ENCODE data around the gene KIF27.
"Not testable (repeated sequence)": the region's sequence is repeated elsewhere in the genome, so short reads cannot be mapped to it uniquely, and the experiment has no call there.

The KIF27 gene

DNA sequence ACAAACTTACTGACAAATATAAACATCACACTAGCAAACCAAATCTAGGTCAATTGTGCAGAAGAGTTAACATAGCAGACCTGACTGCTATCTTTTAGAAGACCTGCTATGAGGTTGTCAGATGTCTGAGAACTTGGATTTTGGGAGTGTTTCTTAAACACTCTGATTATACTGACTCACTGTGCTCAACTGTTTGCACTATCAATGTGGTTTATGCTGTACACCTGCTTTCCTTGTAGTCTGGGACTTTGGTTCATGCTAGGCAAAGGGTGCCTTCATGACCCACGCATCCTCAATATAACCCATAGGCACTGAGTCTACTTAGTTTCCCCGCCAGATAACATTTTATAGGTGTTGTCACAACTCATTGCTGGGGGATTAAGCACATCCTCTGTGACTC is 26.9 kb downstream of the KIF27 start:
- not testable (repeated sequence) for H3K27ac Mint-ChIP-seq, H3K36me3 Mint-ChIP-seq, H3K4me1 Mint-ChIP-seq, H3K27me3 Mint-ChIP-seq, ATAC-seq, H3K9me3 Mint-ChIP-seq, H3K4me3 Mint-ChIP-seq

DNA sequence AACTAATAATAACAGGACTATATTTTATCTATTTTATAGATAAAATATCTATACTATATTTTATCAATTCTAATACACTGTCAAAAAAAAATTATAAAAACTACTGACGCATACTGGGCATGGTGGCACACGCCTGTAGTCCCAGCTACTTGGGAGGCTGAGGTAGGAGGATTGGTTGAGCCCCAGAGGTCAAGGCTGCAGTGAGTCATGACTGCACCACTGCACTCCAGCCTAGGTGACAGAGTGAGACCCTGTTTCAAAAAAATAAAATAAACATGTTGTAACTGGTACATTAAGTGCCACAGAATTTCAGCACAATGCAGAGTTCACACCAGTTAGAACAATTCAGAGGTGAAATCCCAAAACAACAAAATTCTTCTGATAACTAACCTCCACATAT is 34.7 kb downstream of the KIF27 start:
- not testable (repeated sequence) for H3K36me3 Mint-ChIP-seq, H3K4me1 Mint-ChIP-seq, H3K27ac Mint-ChIP-seq, H3K27me3 Mint-ChIP-seq, ATAC-seq, H3K9me3 Mint-ChIP-seq, H3K4me3 Mint-ChIP-seq

- H3K27ac Mint-ChIP-seq, H3K4me1 Mint-ChIP-seq, H3K36me3 Mint-ChIP-seq, H3K9me3 Mint-ChIP-seq, H3K4me3 Mint-ChIP-seq, H3K27me3 Mint-ChIP-seq, ATAC-seq: not testable (repeated sequence)
Measured at GRCh38 chr9:83885559-83886240, 35.5 kb downstream of the KIF27 start.

GRCh38 chr9:83881687-83882408 is 39.4 kb downstream of the KIF27 start:
- not testable (repeated sequence) for H3K4me1 Mint-ChIP-seq, H3K9me3 Mint-ChIP-seq, ATAC-seq, H3K4me3 Mint-ChIP-seq, H3K27ac Mint-ChIP-seq, H3K36me3 Mint-ChIP-seq, H3K27me3 Mint-ChIP-seq

DNA sequence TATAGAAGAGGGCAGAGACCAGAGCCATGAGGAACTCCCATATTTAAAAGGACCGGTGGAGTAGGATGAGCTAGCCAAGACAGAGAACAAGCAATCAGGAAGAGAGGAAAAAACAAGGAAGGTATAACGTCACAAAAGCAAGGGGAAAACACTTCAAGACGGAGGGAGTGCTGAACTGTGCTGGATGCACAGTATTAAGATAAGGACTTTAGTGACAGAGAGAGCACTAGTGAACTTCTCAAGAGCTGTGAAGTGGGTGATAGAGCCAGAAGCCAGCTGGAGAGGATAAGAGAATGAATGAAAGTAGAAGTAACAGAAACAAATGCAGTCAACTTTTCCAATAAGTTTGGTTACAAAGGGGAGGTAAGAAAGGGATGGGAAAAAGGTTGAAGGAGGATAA is 45.7 kb downstream of the KIF27 start:
- not testable (repeated sequence) for ATAC-seq, H3K27ac Mint-ChIP-seq, H3K9me3 Mint-ChIP-seq, H3K27me3 Mint-ChIP-seq, H3K4me3 Mint-ChIP-seq, H3K4me1 Mint-ChIP-seq
- H3K36me3 Mint-ChIP-seq: peaks cover 15% of the 10 kb centered on the region

- H3K9me3 Mint-ChIP-seq, H3K27me3 Mint-ChIP-seq, H3K4me3 Mint-ChIP-seq, H3K27ac Mint-ChIP-seq, H3K4me1 Mint-ChIP-seq: not testable (repeated sequence)
- peaks cover 11% of the 10 kb centered on the region for H3K36me3 Mint-ChIP-seq
- ATAC-seq: peak; percentile 63
Measured at GRCh38 chr9:83849895-83850294, 71.3 kb downstream of the KIF27 start.

- not testable (repeated sequence) for H3K9me3 Mint-ChIP-seq, H3K4me3 Mint-ChIP-seq, H3K36me3 Mint-ChIP-seq, ATAC-seq, H3K27ac Mint-ChIP-seq, H3K27me3 Mint-ChIP-seq, H3K4me1 Mint-ChIP-seq
Measured at GRCh38 chr9:83837070-83837643, 84.1 kb downstream of the KIF27 start.

- H3K4me3 Mint-ChIP-seq, H3K9me3 Mint-ChIP-seq, H3K36me3 Mint-ChIP-seq, H3K4me1 Mint-ChIP-seq, H3K27ac Mint-ChIP-seq, H3K27me3 Mint-ChIP-seq, ATAC-seq: not testable (repeated sequence)
Measured at GRCh38 chr9:83830426-83831071, 90.7 kb downstream of the KIF27 start.

DNA sequence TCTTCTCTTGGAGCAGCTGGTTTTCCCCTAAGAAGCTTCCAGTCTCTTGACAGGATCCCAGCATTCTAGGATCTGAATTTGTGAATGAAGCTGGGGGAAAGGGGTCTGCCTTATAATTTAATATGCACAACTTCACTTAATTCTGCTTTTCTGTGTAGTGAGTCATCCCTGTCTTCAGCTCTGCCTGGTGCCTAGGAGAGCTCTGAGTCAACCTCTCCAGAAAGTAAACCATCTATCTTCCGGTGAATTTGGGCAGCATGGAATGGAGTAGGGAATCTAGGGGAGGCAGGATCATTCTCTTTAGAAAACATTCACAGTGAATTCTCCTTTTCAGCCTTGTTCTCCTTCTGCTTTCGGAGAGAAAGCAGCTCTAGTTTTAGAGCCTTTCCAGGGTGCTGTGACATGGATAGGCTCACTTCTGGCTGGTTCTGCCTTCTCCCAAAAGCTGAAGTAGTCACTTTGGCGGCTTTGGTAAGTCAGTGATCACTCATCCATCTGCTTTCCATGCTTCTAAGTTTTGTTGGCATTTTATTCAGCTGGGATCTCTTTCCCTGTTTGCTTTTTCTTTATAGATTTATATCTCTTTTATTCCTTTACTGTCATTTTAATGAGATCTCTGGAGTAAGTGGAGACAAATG is 96.1 kb downstream of the KIF27 start:
- ATAC-seq, H3K27ac Mint-ChIP-seq, H3K27me3 Mint-ChIP-seq: not testable (repeated sequence)

DNA sequence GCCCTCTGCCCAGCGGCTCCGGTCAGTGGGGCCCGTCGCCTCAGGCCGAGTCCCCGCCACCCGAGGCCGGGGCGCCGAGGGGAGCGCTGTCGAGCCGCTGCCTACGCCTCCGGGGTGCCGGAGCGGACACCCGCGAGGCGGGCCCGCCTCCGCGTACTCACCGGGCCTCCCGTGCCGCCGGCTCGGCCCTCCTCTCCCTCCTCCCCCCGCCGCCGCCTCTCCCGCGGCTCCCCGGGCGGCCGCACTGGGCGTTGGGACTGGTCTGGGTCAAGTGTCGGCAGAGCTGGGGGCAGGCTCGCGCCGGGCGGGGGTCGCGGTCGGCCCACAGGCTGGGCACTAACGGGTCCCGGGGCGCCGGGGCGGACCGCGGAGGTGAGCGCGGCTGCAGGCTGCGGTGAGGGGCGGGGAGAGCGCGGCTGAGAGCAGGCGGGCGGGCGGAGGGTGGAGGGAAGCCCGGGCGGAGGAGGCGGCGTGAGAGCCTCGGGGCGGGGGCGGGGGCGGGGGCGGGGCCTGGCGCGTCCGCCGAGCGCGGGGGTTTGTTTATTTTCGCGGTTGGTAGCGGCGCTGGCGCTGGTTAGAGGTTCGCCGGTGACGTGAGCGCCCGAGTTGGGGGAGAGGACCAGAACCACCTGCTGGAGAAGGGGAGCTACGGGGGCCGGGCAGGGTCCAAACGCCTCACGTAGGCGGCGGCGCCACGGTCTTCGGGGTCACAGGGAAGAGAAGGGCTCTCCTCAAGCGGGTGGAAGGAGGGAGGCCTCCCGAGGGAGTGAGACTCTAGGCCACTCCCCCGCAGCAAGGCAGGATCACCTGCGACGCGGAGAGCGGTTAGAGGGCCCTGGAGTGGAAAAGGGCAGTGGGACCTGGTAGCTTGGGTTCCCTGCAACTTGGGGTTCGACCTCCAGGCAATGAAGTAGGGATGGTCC is 103.6 kb downstream of the KIF27 start, which contains the start of gene GKAP1:
Gene GKAP1, minus strand, starts transcription at position 414 of the 923 bp plus-strand sequence. CDS start 11,252 bp downstream, outside the sequence.
- Mint-ChIP-seq H3K27ac (peak within 1 kb of the TSS; percentile 56), H3K4me1 (peaks cover 13% of the 10 kb centered on the region), H3K4me3 (peak within 1 kb of the TSS; percentile 84)
- not testable (repeated sequence) for H3K27me3 Mint-ChIP-seq, H3K36me3 Mint-ChIP-seq, H3K9me3 Mint-ChIP-seq
- peak; percentile 92 for ATAC-seq

More for the DNA sequence above, 96.1 kb downstream of the KIF27 start:
- H3K4me1 Mint-ChIP-seq, H3K9me3 Mint-ChIP-seq, H3K36me3 Mint-ChIP-seq, H3K4me3 Mint-ChIP-seq: not testable (repeated sequence)

DNA sequence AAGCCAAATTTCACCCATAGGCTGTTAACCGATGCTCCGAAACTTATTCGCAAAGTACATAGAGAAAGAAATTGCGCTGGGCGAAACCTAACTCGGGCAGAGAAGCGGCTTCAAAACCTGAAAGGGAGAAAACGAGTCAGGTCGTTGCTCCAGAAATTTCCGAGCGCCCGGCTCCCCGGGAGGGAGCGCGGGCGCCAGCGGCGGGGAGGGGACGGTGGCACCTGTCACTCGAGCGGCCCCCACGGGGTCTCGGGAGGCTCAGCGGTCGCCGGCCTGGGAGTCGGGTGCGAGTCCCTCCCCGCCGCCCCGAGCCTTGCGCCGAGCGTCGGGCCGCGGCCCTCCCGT is 104.2 kb downstream of the KIF27 start:
- H3K4me3 Mint-ChIP-seq: peak overlapping the region; percentile 82

DNA sequence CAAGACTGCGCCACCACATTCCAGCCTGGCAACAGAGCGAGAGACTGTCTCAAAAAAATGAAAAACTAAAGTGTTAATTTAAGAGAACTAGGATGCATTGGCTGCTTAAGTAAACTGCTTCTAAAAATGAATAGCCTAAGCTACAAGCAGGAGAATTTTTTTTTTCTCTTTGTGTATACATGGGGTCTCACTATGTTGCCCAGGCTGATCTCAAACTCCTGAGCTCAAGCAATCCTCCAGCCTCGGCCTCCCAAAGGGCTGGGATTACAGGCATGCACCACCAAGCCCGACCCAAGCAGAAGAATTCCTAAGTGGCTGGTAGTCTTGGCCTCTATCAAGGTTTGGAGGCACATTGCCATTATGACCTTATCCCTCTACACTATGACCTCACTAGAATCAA is 106.1 kb downstream of the KIF27 start:
- not testable (repeated sequence) for H3K4me3 Mint-ChIP-seq, ATAC-seq, H3K27me3 Mint-ChIP-seq

More for the DNA sequence above, 104.2 kb downstream of the KIF27 start:
- H3K9me3 Mint-ChIP-seq, H3K36me3 Mint-ChIP-seq, ATAC-seq, H3K27me3 Mint-ChIP-seq: not testable (repeated sequence)
- H3K4me1 Mint-ChIP-seq: peaks cover 13% of the 10 kb centered on the region
- H3K27ac Mint-ChIP-seq: peak overlapping the region; percentile 56

GRCh38 chr9:83809213-83809612 is 112.0 kb downstream of the KIF27 start:
- not testable (repeated sequence) for ATAC-seq, H3K4me1 Mint-ChIP-seq, H3K27ac Mint-ChIP-seq, H3K4me3 Mint-ChIP-seq, H3K9me3 Mint-ChIP-seq, H3K27me3 Mint-ChIP-seq
- H3K36me3 Mint-ChIP-seq: peaks cover 10% of the 10 kb centered on the region

More for the DNA sequence above, 106.1 kb downstream of the KIF27 start:
- H3K36me3 Mint-ChIP-seq, H3K27ac Mint-ChIP-seq, H3K9me3 Mint-ChIP-seq: not testable (repeated sequence)
- H3K4me1 Mint-ChIP-seq: peaks cover 13% of the 10 kb centered on the region

GRCh38 chr9:83804454-83804853 is 116.8 kb downstream of the KIF27 start:
- not testable (repeated sequence) for H3K9me3 Mint-ChIP-seq, H3K27ac Mint-ChIP-seq, H3K4me1 Mint-ChIP-seq, ATAC-seq, H3K4me3 Mint-ChIP-seq, H3K27me3 Mint-ChIP-seq
- H3K36me3 Mint-ChIP-seq: peaks cover 15% of the 10 kb centered on the region
